ENCODE data around the gene EMSY.

EMSY gene

DNA sequence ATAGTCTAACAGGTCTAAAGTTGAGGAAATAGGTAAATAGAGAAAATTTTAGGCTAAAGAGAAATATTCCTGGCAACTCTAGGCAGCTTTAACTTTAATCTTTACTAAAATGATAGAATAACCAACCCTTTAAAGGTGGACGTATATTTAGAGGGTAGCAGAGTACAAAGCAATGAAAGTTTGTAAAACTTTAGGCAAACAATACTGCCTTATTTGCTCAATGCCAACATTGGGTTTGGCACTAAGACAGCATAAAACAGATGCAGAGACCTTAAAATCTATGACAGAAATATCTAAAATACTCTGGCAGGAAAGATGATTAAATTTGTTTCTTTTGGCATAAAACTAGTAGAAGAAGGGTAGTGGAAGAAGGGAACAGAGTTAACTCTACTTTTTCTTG is 70.7 kb downstream of the EMSY start:
- DNase-seq (ENCODE audit: low read depth, low spot score): no peak
- no peak overlapping the region for H3K27ac ChIP-seq

DNA sequence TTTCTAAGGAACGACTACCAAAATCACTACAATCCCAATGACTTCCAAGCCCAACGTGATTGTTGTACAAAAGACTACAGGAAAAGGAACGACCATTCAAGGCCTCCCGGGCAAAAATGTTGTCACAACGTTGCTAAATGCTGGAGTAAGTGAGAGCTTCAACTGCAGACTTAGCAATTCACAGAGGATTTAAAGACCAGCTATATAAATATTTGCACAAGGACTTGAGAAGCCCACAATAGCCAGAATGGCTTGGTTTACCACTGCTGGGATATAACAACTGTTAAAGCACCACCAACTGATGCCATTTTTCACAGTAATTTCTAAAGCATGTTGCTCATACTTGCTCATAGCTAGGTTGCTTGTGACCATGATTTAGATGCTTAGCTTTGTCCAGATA is 78.3 kb downstream of the EMSY start:
- no peak for DNase-seq (ENCODE audit: low read depth, low spot score)
- H3K27ac ChIP-seq: no peak overlapping the region

DNA sequence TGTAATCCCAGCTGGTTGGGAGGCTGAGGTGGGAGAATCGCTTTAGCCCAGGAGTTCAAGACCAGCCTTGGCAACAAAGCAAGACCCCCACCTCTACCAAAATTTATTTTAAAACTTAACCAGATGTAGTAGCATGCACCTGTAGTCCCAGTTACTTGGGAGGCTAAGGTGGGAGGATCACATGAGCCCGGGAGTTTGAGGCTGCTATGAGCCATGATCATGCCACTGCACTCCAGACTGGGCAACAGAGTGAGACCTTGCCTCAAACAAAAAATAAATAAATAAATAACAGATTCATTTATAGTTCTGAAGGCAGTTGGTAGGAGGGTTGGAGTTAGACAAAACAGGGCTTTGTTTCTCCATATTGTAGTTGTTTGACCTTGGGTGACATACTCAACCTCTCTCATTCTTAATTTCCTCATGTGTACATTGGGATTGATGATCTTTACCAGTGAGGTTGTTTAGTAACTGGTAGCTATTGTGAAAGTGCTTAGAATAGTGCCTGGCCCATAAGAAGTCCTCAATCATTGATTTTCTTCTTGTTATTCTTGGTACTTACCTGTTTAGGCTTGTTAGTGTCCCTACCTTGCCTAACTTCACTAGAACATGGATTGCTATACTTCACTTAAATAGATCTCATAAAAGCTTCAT is 79.1 kb downstream of the EMSY start:
- H3K27ac ChIP-seq: no peak overlapping the region

DNA sequence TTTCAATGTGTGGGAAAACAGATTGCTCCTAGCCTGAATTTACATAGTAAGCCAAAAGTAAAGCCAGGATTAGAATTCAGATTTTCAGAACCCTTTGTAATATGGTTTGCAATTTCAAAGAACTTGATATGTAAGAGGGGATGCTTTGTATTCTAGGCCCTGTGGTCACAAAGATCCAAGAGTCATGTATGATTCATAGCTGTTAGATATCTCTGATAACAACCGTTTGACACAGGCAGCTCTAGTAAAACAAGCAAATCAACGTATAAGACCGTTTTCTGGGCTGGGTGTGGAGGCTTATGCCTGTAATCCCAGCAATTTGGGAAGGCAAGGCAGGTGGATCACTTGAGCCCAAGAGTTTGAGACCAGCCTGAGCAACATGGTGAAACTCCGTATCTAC is 79.6 kb downstream of the EMSY start:
- DNase-seq (ENCODE audit: low read depth, low spot score): no peak
- no peak overlapping the region for H3K27ac ChIP-seq

More for the DNA sequence above, 79.1 kb downstream of the EMSY start:
- no peak for DNase-seq (ENCODE audit: low read depth, low spot score)

DNA sequence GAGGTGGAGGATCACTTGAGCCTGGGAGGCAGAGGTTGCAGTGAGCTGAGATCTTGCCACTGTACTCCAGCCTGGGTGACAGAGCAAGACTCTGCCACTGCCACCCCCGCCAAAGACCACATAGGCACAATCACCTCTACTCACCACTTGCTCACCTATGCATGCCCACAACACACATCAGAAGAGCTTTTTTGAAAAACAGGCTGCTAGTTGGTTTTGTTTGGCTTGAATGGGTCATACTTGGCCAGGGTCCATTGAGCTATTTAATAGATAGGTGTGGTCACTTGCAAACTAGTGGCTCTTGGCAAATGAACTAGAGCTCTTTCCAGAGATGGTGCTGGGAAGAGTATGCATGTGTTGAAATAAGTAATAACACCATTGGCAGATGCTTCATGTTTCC is 80.1 kb downstream of the EMSY start:
- no peak overlapping the region for H3K27ac ChIP-seq
- DNase-seq (ENCODE audit: low read depth, low spot score): peak; percentile 34

DNA sequence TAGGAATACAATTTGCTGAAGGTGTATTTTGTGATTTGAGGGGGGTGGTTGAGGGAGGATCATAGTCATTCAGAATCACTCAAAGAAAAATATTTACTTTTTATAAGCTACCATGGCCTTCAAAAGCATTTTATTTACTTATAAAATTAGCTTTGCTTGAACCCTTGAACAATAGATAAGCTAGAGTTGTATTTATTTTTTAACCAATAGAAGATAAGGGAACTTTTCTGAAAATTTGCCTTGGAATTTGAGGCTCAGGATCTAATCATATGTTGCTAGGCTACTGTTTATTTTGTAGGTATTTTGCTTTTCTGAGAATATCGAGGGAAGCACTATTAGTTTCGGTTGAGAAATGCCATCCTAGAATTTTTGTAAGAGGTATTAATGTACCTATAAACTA is 82.1 kb downstream of the EMSY start:
- no peak overlapping the region for H3K27ac ChIP-seq
- DNase-seq (ENCODE audit: low read depth, low spot score): no peak

DNA sequence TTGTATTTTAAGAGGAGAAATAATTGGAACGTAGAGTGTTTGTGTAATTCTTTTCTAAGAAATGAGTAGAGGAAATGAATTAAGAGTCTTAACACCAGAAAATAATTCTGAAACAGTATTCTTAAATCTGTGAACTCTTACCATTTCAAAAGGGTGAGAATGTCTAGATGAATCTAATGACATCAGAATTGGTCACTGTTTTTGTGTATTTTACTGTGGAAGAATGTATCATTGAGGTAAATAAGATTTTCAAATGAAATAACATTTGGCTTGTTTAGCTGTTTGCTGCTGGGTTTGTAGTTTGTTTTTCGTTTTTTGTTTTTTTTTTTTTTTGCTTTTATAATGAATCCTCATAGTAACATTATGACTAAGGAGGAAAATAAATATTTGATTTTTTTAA is 97.6 kb downstream of the EMSY start:
- H3K27ac ChIP-seq: peak overlapping the region; percentile 53
- DNase-seq (ENCODE audit: low read depth, low spot score): no peak

DNA sequence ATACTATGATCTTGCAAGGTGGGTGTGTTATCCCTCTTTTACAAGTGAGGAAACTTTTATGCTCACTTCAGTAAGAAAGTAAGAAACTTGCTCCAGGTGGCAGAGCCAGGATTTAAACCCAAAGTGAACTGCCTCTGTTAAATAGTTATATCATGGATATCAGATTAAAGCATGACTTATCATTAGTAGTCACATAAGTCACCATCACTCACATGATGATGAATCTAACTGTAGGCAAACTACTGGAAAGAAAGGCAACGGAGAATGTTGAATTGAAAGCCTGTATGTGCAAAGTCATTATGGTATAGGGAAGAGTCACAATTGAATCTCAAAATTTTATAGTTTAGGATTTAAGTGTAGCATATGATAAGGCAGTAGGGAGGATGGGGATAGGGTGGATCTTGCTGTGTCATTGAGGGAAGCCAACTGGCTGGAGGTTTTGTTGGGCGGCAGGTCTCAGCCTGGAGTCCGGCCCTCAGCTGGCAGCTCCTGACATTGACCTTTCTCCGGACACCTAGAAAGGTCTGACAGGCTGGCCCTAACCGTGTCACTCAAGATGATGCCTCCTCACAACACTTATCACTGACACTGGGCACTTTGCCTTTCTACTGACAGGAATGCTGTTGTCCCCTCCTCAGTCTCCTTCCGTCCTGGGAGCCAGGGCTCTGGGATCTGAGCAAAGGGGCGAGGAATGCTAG is 98.3 kb downstream of the EMSY start:
- H3K27ac ChIP-seq: peak overlapping the region; percentile 53
- no peak for DNase-seq (ENCODE audit: low read depth, low spot score)

DNA sequence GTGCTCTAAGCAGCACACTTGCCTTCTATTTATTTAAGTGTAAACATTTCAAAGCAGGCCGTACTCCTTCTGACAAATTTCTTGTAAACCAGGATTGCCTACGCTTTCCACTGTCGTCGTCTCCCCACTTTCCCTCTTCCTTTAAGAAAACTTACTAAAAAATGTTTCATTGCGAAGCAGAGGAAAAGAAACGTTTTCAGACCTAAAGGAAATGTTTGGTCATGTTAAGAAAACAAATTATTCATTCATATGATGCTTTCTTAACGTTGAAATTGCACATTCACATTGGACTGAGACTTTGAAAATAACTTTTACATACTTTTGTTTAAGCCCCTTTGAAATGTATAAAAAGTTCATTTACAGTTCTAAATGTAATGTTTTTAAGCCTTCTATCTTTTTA is 106.0 kb downstream of the EMSY start:
- DNase-seq (ENCODE audit: low read depth, low spot score): no peak
- no peak overlapping the region for H3K27ac ChIP-seq

DNA sequence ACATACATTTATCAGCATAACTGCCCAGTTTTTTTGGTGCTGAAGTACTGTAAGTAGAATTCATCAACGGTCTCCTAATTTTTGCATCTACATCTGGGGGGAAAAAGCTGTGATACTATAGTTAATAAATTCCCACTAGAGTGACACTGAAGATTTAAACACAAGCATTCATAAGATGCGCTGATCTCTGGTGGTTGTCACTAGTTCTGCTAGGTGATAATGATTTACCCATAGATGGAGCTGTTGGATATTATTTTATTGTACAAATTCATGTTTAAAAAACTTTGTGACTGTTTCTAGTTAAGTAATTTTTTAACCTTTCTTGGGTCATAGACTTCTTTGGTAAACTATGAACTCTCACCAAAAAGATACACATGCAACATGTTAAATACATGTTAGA is 106.6 kb downstream of the EMSY start:
- no peak for DNase-seq (ENCODE audit: low read depth, low spot score)
- no peak overlapping the region for H3K27ac ChIP-seq

DNA sequence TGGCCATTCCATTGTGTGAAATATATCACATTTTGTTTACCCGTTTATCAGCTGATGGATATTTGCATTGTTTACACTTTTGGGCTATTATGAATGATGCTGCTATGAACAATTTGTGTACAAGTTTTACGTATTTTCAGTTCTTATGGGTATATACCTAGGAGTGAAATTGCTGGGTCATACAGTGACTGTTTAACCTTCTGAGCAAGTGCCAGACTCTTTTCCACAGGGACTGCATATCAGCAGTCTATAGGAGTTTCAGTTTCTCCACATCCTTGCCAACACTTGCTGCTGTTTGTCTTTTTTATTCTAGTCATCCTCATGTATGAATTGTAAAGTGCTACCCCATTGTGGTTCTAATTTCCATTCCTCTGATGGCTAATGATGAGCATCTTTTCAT is 108.2 kb downstream of the EMSY start:
- DNase-seq (ENCODE audit: low read depth, low spot score): no peak
- no peak overlapping the region for H3K27ac ChIP-seq

DNA sequence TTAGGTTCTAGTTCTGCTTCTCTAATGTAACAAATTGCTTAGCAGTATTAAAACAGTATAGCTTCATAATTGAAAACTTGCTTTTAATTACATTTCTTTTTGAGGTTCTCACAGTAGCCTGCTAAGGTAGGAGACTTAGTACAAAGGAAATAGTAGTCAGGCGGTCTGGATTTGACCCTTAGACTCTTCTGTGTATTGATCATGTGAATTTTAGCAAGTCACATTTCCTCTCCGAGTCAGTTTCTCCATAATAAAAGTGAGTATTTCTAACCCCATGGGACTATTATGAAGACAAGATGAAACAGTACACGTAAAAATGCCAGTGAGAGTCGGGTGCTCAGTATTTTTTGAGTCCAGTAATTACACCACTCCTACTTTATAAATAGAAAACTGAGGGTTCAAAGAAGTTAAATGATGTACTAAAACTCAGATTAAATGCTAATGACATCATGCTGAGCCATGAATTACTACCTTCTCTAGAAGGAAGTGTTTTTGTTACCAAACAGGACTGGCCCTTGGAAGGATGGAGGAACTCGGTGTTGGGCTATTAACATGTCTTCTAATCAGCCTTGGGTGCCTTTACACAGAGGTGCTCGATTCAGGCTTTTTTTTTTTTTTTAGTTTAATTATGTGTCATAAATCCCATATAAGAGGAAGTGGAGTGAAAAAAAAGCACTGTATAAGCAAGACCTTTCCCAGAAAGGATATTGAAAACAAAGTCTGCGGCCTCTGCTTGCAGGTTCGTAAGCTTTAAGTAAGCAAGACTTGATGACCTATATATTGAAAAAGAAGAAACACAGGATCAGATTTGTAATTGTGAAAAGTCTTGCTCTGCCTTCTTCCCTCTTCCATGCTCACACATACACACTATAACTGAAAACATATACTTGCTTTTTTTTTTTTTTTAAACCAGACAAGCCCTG is 109.0 kb downstream of the EMSY start:
- no peak for DNase-seq (ENCODE audit: low read depth, low spot score)
- H3K27ac ChIP-seq: no peak overlapping the region

DNA sequence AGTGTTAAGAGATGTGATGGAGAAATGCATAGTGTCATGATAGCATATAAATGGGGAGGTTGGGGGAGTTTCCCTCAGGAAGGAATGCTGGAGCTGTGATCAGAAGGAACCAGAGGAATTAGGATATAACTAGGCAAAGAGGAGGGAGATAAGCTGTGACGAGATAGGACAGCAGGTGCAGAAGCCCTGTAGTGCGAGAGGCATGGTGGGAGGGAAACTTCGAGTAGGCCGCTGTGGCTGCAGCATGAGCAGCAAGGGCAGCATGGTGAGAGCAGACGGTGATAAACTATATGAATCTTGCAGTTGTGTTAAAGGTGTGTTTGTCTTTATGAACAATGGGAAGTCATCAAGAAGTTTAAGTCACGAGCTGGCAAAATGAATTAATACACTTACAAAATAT is 109.9 kb downstream of the EMSY start:
- DNase-seq (ENCODE audit: low read depth, low spot score): no peak

DNA sequence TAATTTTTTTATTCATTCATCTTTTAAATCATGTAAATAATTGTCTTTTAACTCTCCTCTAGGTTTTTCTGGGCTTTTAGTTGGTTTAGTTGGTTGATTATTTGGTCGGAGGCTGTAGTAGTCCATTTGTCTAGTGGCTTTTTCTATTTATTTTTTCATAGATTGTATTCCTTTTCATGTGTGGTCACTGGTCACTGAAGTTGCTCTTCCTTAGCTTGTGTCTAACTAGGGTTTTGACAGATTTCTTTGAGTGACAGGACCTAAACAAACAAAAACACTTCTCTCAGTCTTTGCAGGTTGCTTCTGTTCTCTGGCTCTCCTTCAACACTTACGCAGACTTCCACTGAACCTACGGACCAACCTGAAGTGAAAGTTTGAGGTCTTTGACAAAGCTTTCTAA is 112.6 kb downstream of the EMSY start:
- no peak for DNase-seq (ENCODE audit: low read depth, low spot score)
- no peak overlapping the region for H3K27ac ChIP-seq

More for the DNA sequence above, 109.9 kb downstream of the EMSY start:
- H3K27ac ChIP-seq: no peak overlapping the region

DNA sequence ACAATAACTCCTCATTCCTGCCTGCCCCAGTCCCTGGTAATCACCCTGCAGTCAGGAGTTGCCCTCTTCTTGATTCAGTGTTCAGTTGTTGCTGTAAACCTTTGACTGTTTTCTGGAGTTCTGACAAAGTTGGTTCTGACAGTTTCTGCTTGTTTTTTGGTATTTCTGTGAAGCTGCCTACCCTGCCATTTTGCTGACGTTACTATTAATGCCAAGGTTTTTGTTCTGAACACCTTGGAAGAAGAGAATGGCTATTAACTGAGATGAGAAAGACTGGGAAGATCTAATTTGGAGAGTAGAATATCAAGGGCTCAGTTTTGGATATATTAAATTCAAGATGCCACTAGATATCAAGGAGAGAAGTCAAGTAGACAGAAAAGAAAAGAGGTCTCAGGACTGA is 113.7 kb downstream of the EMSY start:
- H3K27ac ChIP-seq: no peak overlapping the region

DNA sequence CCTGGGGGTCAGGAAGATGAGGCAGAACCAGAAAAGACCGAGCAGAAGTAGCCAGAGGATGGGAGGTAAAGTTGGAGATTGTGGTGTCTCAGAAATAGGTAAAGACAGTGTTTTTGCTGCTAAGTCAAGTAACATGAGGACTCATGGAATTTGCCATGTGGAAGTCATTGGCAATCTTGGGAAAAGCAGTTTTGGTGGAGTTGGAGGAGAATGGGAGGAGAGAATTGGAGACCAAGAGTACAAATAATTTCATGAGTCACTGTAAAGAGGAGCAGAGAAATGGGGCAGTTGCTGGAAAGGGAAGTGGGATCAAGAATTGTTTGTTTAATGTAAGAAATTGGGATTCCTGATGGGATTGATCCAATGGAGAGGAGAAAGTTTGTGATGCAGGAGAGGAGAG is 114.1 kb downstream of the EMSY start:
- no peak for DNase-seq (ENCODE audit: low read depth, low spot score)
- no peak overlapping the region for H3K27ac ChIP-seq

More for the DNA sequence above, 113.7 kb downstream of the EMSY start:
- DNase-seq (ENCODE audit: low read depth, low spot score): no peak

DNA sequence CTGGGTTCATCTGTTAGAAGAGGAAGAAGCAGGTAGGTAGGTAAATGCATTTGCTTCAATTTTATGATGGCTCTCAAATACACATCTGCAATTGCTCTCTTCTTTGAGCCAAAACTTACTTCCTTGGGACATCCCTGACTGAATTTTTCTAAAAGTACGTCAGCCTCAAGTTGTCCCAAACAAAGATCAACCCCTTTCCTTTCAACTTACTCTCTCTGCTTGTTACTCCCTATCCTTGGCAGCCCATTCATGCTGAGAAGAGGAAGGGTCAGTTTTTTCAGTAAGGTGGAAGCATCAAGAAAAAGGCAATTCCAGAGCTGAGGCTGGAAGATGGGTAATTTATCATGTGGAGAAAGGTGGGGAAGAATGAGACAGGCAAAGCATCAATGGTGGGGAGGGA is 114.5 kb downstream of the EMSY start:
- no peak for DNase-seq (ENCODE audit: low read depth, low spot score)

DNA sequence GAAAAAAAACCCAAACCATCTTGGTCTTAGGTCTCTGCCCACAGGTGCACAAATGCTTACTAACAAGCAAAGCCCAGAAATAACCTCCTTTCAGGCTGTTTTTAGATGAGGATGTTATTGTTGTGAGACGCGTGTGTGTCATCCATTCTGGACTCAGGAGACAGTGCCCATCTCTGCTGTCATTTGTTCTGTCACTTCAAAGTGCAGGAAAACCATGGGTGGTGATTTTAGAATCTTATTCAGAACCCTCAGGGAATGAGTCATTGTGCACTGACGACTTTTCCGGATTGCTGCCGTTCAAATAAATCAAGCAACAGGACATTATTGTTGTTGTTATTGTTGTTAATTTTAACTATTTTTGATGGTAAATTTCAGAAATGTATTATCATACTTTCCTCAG is 115.4 kb downstream of the EMSY start:
- no peak overlapping the region for H3K27ac ChIP-seq
- no peak for DNase-seq (ENCODE audit: low read depth, low spot score)

More for the DNA sequence above, 114.5 kb downstream of the EMSY start:
- no peak overlapping the region for H3K27ac ChIP-seq

DNA sequence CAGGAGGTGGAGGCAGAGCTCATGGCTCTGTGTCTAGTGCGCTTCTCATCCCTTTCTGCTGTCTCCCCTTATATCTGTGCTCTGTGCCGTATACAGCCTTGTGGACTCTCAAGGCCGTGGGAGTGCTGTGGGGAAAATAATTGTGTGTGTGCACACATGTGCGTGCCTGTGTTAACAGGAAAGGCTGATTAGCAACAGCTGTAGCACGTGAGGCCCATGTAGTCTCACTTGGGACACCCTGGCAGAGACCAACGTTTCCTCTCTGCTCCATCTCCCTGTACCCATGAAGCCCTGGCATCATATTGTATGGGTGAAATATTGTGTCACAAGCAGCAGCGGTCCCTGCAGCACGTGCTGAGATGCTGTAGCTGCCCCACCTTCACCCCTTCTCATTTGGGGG is 116.4 kb downstream of the EMSY start:
- H3K27ac ChIP-seq: no peak overlapping the region
- no peak for DNase-seq (ENCODE audit: low read depth, low spot score)

DNA sequence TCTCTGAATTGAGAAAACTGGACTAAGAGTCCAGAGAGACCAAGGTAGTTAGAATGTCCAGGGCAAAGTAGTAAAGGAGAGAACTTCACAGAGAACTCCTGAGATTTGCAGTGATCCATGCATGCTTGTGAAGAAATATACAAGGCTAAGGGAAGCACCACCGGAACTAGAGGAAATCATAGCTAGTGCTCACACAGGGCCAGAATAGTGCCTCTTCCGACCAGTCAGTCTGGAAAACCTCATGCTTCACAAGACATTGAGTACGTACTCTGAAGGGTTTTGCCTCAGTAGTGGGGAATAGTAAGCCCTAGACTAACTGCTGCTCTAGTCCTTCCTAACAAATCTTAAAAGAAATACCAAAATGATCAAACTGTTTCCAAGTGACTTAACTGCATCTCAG is 117.7 kb downstream of the EMSY start:
- no peak for DNase-seq (ENCODE audit: low read depth, low spot score)
- H3K27ac ChIP-seq: no peak overlapping the region

DNA sequence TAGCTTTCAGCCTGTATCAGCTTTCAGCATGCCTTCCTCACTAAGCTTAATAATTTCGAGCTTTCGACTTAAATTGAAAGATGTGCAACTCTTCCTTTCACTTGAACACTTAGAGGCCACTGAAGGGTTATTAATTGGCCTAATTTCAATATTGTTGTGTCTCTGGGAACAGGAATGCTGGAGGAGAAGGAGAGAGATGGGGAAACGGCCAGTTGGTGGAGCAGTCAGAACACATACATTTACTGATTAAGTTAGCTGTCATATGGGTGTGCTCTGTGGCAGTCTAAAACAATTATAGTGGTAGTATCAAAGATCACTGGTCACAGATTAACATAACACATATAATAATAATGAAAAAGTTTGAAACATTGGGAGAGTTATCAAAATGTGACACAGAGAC is 119.5 kb downstream of the EMSY start:
- H3K27ac ChIP-seq: no peak overlapping the region
- no peak for DNase-seq (ENCODE audit: low read depth, low spot score)
